ENCODE results near the gene GID4. TPM values are rescaled to one million over a fixed set of nuclear protein-coding genes. Genes with fewer than 3 reads are reported as not detected.

GID4 gene
- polyA plus RNA-seq, 12 donors: 10.4 to 14.1 (median 12.8) TPM; not detected in 1

Other genes with a start within 250 kb of the GID4 start
- gene SREBF1, start 202.4 kb upstream of the GID4 start, polyA plus RNA-seq (ENCODE audit: insufficient read length in 12 of 12): 10 to 100 TPM in 11 of 12 donors, not detected in 1; 24.4 to 71.9 (median 29.6) TPM
- 10 to 100 TPM in 11 of 12 donors, not detected in 1; 24.6 to 54.9 (median 38.8) TPM for gene TOM1L2, start 67.0 kb upstream of the GID4 start, polyA plus RNA-seq (ENCODE audit: insufficient read length in 12 of 12)
- gene DRC3, start 66.5 kb upstream of the GID4 start, polyA plus RNA-seq (ENCODE audit: insufficient read length in 12 of 12): 1 to 10 TPM in 11 of 12 donors, not detected in 1; 3.4 to 9.0 (median 6.0) TPM
- 10 to 100 TPM in 11 of 12 donors, not detected in 1; 11.0 to 28.0 (median 14.4) TPM for gene ATPAF2, start 240 bp upstream of the GID4 start, polyA plus RNA-seq (ENCODE audit: insufficient read length in 12 of 12)
- gene DRG2, start 48.5 kb downstream of the GID4 start, polyA plus RNA-seq (ENCODE audit: insufficient read length in 12 of 12): 10 to 100 TPM in 11 of 12 donors, not detected in 1; 19.5 to 29.4 (median 23.3) TPM
- 1 to 10 TPM in 6 of 12 donors, under 1 TPM in 4, not detected in 2; 0.53 to 2.0 (median 1.2) TPM for gene MYO15A, start 69.3 kb downstream of the GID4 start, polyA plus RNA-seq (ENCODE audit: insufficient read length in 12 of 12)
- gene ALKBH5, start 144.4 kb downstream of the GID4 start, polyA plus RNA-seq (ENCODE audit: insufficient read length in 12 of 12): 10 to 100 TPM in 11 of 12 donors, not detected in 1; 50.4 to 83.7 (median 67.2) TPM
- 10 to 100 TPM in 11 of 12 donors, not detected in 1; 15.3 to 30.4 (median 23.6) TPM for gene LLGL1, start 186.2 kb downstream of the GID4 start, polyA plus RNA-seq (ENCODE audit: insufficient read length in 12 of 12)
- gene FLII, start 219.3 kb downstream of the GID4 start, polyA plus RNA-seq (ENCODE audit: insufficient read length in 12 of 12): 100 to 1,000 TPM in 11 of 12 donors, not detected in 1; 135 to 186 (median 151) TPM
- gene MIEF2, start 221.3 kb downstream of the GID4 start, polyA plus RNA-seq (ENCODE audit: insufficient read length in 12 of 12): 10 to 100 TPM in 8 of 12 donors, 1 to 10 TPM in 3, not detected in 1; 8.2 to 14.5 (median 10.7) TPM

Data from muscle of arm (tissue), 12 donors.